Fibroblast of gingiva (primary cell): ENCODE data around the gene AMPH.
"Not testable (repeated sequence)": the region's sequence is repeated elsewhere in the genome, so short reads cannot be mapped to it uniquely, and the experiment has no call there.

Source experiments
- DNase-seq: peaks from one replicate; pipeline ENCODE4 v3.0.0-alpha.2; 2011; ENCODE audit warnings: low read depth

The AMPH gene

DNA sequence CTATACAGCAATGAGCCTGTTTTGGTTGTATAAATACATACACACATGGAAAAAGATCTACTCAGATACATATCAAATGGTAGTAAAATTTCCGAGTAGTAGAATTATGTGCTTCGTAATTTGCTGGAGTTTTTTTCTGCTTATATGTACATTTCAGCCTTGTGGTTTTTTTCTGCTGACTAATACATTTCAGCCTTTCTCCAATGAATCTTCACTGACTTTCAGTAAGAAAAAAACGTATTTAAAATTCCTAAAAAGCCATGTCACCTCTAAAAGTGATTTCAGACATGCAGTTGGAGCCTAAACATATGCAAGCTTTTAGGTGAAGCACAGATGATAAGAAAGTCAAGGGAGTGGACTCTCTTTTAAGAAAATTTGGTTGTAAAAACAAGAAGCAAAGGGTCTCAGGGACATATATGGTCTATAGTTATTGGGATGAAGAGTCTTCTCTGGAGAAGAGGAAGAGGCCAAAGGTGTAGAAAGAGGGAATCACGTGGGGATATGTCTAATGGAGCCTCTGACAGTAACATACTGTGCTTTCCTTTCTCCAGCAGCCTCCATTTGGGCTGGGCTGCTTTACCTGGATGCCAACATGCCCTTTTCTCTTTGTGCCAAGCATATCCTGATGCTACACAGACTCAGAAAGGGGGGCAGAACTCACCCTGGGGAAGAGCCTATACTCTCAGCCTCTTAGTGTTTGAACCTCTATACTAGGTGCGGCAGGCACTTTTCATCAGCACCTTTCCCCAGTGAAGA, 2.4 kb downstream of the AMPH start:
- no peak for DNase-seq

DNA sequence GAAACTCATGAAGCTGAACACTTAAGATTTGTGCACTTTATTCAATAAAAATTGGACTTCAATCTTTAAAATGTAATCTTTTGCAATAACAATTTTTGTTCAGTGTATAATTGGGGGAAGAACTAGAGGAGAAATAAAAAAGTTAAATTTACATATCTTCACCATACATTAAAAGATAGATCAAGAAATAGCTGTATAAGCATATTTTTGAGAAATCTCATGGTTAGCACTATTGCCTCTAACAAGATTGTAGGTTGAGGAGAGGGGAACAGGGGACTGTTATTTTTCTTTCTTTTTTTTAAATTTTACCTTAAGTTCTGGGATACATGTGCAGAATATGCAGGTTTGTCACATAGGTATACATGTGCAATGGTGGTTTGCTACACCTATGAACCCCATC, 5.3 kb downstream of the AMPH start:
- DNase-seq, result no peak

DNA sequence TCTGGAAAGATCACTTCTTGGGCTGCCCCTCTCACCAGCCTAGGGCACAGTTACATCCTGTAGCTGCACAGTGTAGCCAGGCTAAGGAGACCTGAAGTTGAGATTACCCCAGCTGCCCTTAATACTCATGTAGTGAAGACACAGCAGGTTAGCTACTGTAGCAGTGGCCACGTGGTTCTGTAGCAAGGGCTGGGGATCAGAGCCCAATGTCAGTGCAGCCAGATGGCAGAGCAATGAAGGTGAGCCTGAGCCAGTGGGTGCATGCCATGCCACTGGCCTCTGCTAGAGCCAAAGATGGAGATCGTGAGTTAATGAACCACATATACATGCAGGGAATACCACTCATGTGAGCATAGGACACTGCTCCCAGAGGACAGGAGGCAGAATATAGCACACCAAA, 15.5 kb downstream of the AMPH start:
- no peak for DNase-seq

DNA sequence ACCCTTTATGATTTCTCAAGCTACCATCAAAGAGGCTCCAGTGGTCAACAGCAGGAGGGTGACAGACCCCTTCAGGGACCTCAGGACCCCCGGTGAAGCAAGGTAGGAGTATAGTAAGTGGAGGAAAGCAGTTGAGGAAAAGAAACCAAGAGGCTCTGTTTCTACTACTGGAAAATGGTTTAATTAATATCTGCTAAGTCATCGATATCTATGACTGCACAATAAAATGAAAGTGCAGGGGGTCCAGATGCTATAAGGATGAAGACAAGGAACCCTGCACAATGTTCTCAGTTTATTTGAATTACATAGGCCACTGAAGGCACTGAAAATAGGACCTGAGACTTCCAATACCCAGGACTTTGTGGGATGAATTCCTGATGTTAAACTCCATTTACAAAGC, 23.7 kb downstream of the AMPH start:
- DNase-seq, result no peak

DNA sequence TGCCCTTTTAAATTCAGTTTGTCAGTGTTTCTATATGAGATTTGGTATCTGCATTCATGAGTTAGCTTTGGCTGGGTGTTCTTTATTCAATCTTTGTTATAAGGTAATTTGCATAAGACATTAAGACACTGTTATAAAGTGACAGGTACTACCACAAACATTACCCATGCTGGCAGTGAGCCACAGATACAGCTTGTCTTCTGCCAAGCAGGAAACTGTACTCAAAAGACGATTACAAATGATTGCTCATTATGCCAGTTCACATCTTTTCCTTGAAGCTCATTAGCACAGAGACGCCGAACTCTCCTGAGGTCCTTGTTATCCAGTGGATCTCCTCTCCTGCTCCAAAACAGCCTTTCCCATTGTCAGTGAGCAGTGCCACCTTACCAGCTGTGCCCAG, 30.4 kb downstream of the AMPH start:
- DNase-seq, result no peak

DNA sequence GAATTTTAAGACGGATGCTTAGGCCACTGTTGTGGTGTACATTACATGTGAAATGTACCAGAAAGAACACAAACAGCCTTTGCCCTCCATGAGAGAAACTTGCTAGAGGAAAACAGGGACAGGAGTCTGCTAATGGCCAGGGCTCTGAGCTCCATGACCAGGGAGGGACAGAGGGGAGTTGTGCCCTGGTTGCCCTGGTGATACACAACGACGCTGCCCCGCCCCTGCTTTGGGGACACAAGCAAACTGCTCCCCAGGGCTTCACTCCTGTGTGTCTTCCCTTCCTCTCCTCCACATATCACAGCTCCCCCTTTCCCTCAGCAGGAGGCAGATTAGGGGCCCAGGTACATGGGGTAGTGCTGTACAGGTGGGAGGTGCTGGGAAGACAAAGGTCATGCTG, 36.2 kb downstream of the AMPH start:
- no peak for DNase-seq

DNA sequence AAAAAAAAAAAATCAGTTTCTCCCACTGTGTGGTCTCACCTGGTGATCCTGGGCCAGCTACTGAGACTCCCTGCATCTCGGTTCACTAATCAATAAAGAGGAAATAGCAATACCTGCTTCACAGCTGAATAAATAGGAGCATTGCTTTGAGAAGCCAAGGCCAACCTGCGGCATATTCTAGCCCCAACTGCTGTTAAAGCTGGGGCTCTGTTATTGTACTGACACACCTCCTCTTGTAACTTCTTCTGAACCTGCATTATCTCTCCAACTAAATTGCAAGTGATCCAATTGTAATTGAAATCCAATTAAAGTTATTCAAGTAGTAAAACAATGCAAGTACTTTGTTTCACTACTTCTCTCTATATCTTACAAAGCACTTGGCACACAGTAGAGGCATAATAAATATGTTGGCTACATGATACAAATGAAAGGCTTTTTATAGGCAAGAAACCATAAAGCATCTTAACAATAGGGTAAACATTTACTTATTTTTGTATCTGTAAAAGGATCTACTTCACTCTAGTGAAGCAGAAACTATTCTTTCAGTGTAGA, 38.4 kb downstream of the AMPH start:
- DNase-seq, result no peak

DNA sequence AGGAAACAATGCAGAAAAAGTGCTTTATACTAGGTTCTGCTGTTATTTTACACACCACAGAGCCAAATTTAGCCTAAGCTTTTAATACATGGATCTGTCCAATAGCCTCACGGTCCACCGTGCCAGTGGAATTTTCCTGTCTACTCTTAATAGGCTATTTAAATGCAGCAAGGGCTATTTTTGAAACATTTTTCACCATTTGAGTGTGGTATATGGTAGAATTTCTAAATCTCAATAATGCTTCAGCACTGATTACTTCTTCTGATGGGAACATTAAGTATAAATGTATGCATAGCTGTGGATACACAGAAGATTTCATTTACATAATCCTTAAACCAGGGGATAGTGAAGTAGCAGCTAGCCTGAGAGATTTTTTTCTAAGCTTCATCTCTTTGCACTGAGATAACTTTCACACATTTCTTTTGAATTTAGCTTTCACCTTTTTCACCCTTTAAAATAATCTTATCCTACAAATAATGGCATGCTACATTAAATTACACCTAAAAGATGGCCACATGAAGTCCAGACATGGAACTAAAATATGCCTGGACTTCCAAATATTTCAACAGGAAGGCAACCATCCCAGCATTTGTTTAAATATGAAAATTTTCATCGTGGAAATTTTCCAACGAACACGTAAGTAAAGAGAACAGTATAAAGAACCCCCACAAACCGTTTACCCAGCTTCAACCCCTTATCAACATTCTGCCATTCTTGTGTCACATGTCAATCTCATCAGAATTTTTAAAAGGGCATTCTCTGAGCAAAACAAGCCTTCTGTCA, 45.4 kb downstream of the AMPH start:
- no peak for DNase-seq

DNA sequence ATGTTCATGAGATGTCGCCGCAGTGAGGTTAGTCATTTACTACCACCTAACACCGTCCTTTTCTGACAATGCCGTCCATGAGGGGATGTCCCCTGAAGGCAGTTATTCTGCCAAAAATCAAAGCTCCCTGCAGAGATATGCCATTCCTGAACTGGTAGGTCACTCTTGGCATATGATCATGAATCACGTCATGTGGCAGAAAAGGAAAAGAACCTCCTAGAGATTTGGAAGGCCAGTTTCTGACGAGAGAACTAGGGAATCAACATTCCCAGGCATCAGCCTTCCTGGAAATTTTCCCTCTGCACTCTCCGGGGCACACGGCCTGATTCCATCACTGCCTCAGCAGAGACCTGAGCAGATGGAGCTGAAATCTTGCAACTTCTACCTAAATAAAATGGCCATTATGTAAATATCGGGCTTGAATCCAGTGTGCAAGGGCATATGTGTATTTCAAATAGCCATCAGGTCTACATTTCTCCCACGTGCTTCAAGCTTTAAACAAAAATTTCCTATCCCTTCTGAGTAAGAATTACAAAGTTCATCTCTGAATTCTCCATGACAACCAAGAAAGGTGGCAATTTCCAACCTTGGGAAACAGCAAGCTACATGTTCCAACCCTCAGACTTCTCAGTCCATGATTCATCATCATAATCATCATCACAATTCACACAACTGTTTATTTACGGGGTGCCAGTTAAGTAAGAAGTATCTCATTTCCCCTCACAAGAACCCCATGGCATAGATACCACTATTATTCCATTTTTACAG, 46.5 kb downstream of the AMPH start:
- DNase-seq, result peak; percentile 54

DNA sequence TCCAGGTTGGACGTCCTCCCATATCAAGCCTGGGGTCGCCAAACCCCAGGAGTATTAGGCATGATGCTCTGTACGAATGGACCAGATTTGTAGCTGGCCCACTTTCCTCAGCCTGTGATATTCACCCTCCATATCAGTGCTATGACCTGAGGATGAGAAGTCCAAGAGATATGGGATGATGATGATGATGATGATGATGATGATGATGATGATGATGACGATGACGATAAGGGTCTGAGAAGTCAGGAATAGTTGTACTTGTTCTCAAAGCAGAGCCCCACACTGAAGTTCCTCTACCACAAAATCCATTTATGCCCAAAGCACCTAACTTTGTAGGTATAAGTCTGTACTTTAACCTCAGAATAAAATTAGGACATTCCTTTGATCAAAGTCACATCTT, 50.7 kb downstream of the AMPH start:
- no peak for DNase-seq

DNA sequence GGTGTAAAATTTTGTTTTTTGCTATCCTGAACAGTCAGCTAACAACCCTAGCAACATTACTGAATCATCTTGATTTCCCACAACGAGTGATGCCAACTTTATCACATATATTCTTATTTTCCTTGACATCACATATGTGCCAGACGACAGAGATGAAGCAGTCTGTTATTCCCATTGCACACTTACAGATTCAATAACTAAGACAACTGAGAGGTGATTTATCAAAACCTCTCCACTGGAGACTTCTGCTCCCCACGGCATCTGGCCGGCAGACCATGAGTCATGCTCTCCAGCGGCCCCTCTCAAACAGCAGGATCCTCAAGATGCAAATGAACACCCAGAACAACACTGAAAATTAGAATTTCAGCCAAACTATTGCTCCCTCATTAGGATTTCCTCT, 57.1 kb downstream of the AMPH start:
- no peak for DNase-seq

DNA sequence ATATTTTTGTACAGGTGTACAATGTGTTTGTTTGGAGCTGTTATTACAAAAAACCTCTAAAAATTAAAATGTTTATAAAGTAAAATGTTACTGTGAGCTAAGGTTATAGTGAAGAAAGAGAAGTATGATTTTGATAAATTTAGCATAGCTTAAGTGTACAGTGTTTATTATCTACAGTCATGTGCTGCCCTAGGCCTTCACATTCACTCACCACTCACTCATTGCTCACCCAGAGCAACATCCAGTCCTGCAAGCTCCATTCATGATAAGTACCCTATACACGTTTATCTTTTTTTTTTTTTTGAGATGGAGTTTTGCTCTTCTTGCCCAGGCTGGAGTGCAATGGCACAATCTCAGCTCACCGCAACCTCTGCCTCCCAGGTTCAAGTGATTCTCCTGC, 59.6 kb downstream of the AMPH start:
- DNase-seq, result not testable (repeated sequence)

DNA sequence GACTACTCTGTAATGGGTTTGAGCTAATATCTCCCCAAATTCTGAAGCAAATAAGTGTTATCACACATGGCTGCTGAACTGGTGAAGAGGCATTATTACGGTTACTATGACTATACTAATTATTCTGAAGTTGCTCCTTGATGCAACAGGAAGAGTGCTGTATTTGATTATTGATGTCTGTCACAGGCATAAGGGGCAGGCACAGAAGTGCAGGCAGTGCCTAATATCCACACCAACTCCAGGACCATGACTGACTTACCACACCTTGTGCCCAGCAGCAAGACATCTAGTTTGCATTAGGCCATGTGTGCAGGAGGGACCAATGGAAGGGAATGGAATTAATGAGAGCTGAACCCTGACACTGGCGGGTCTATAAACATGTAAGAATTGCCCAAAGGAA, 62.7 kb downstream of the AMPH start:
- DNase-seq, result no peak

DNA sequence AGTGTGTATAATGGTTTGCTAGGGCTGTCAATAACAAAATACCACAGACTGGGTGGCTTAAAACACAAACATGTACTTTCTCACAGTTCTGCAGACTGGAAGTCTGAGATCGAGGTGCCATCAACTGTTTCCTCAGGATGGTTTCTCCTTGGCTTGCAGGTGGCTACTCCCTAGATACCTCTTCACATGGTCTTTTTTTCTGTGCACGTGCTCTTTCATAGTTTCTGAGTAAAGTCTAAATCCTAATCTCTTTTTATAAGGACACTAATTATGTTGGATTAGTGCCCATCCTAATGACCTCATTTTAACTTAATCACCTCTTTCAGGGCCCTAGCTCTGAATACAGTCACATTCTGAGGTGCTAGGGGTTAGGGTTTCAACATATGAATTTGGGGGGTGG, 65.9 kb downstream of the AMPH start:
- DNase-seq, result no peak

DNA sequence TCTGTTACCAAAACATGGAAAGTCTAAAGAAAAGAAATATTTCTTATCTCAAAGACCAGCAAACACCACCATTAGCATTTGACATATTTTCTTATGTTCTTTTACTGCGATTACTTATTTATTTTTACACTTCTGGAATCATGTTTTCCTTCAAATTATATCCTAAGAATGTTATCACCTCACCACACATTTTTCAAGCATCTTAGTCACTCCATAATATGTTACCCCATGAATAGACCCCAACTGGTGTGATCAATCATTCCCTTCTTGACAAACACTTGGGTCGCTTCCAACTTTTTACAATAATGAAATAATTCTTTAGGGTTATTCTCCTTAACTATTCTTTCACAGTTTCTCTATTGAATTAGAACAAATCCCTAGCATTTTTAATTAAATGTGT, 67.4 kb downstream of the AMPH start:
- DNase-seq, result no peak

DNA sequence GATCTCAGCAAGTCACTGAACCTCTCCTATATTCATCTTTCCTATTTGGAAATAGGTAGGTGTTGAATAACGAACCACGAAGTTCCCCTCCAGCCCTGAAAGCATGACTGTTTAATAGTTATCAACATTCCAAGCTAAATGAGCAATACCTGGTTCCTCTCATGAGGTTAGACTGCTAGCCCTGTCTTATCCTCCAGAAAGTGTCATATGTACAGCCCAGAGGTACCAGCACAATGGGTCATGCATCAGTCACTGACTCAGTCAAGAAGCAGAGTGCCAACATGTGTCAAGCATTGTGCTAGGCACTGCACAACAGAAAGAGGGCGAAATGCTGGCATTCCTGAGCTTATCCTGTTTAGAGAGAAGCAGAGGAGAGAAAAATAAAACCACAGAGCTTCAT, 70.0 kb downstream of the AMPH start:
- DNase-seq, result no peak

DNA sequence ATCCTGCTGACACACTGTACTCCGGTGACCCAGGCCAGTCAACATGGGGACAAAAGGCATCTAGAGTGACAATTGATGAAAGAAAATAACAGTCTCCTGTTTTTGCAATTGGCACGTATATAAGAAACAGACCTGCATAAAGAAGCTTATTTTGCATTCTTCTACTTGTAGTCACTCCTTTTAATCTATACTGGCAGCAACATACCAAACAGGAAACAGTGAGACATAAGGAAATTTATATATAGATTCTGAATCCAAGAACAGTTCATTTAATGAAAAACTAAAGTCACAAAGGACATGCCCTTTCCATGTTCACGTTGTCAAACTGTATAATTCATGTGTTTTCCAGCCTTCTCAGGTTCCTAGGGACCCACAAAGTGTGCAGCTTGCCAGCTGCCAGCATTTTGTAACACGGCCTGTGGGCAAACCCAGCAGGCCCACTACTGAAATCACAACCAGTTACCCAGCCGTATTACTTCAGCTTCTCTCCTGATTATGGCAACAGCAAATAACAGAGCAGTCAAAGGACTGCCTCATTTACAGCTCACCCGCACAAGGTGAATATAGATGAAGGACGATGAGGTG, 72.3 kb downstream of the AMPH start:
- no peak for DNase-seq

DNA sequence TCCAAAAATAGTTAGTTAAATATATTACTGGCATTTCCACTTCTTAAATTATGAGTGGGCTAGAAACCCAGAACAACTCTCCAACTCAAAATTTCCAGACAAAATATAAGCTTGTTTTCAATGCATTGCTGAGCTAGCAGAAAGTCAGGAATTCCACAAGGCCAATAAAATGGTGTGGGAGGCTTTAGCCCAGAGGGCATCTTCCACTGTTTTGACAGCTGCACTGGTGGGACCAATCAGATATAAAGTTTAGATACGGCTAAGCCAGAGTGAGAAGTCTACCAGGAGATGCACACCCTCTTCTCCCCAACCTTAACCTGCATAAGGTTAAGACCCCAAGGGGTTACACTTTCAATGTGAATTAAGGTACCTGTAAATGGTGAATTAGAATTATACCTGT, 76.6 kb downstream of the AMPH start:
- DNase-seq, result no peak

DNA sequence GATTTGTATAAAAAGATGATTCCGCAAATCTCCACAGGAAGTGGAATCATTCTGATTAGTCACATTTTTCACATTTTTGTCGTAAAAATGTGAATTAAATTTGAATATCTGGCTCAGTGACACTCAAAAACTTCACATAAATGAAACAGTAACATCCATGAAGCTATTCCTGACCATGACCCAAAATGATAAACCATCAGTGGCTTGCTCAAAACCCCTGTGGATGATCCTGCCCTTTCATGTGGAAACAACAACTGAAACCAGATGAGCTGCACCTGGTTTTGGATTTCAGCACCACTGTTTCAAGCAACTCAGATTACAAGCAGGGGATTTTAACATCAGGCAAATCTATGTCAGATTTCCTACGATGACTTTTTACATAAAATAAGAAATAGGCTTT, 80.3 kb downstream of the AMPH start:
- DNase-seq, result no peak

DNA sequence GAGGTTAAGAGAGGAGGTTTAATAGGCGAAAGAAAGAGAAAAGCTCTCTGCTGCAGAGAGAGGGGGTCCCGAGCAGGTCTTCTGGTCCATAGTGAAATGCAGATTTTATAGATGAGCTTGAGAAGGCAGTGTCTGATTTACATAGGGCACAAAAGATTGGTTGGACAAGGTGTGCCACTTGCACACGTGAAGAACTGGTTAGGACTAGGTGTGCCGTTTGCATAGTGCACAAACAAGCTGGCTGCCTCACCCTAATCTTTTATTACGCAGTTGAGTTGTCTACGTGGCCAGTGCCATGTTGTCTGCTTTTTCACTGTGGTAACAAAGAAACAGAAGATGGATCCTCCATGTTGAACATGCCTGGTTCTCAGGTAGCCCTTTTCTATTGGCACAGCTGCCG, 82.6 kb downstream of the AMPH start:
- DNase-seq, result no peak

DNA sequence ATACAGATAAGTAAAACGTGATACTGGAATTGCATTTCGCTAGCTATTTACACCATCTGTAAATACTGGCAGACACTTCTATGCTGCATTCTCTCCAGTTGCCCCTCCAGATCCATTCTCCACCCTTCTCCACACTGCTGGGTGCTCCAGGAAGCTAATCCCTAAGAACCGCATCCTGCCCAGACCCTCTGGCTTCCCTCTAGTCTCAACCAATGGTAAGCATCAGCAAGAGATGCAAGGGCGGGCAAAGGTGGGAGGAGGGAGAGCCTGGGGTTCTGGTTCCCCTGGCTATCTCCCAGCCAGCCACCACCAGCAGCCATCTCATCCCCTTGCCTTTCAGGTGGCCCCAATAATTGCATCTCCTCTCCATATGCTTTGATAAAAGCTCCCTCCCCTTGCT, 84.4 kb downstream of the AMPH start:
- DNase-seq, result no peak

DNA sequence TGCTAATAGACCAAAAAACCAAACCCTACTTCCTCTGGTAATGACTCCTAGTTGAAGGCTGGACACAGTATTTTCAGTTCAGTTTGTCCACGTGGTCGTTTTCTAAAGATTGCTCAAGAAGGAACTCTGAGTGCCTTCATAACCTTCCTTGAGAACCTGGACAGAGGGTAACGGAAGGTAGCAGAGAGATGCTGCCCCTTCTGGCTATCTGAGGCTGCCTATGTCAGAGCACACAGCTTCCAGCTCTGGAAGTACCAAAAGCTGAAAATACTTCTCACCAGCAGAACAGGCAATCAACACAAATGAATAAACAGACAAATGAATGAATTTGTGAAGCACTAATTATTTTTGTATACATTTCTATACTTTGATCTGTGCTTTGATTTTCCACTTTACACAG, 85.2 kb downstream of the AMPH start:
- no peak for DNase-seq
